GM12865 (cell line): ENCODE data around the gene BRINP3.

Experiments
- DNase-seq: peaks from one replicate; pipeline ENCODE4 v3.0.0; 2010; ENCODE audit warnings: low read depth
- H3K4me3 ChIP-seq: 2 replicates; pipeline ENCODE4 v1.5.1; 2011; ENCODE audit warnings: mild to moderate bottlenecking, low read depth, low read length, control low read depth
- TF ChIP-seq, protein P1 (sequence below): IDR thresholded peaks from 2 replicates; pipeline ENCODE4 v1.5.1; 2011; ENCODE audit warnings: low read length, control low read depth, low read depth, inconsistent platforms; ENCODE audit not compliant: insufficient read depth; ENCODE audit errors: missing control alignments

BRINP3 gene

GRCh38 chr1:190312763-190313162, 164.9 kb downstream of the BRINP3 start:
- no peak overlapping the region for H3K4me3 ChIP-seq
- TF ChIP-seq, protein P1, sequence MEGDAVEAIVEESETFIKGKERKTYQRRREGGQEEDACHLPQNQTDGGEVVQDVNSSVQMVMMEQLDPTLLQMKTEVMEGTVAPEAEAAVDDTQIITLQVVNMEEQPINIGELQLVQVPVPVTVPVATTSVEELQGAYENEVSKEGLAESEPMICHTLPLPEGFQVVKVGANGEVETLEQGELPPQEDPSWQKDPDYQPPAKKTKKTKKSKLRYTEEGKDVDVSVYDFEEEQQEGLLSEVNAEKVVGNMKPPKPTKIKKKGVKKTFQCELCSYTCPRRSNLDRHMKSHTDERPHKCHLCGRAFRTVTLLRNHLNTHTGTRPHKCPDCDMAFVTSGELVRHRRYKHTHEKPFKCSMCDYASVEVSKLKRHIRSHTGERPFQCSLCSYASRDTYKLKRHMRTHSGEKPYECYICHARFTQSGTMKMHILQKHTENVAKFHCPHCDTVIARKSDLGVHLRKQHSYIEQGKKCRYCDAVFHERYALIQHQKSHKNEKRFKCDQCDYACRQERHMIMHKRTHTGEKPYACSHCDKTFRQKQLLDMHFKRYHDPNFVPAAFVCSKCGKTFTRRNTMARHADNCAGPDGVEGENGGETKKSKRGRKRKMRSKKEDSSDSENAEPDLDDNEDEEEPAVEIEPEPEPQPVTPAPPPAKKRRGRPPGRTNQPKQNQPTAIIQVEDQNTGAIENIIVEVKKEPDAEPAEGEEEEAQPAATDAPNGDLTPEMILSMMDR, result no peak
- no peak for DNase-seq

DNA sequence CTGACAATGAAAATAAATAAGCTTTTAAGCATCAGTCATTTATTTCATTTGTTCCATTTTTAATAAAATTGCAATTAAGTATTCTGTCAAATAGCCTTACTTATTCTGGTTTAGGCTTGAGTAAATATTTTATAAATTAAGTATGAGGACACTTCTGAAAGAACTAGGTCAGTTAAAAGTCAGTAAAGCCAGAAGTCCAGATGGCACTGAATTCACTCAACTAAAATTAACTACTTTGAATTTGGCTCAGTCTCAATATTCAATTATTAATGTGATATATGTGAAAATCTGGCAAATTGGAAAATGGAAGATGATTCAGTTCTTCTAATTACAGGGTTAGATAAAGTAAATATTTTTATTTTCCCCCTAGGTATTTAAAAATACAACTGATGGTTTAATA, 174.2 kb downstream of the BRINP3 start:
- TF ChIP-seq, protein P1, result no peak
- H3K4me3 ChIP-seq, result no peak overlapping the region
- DNase-seq, result no peak

DNA sequence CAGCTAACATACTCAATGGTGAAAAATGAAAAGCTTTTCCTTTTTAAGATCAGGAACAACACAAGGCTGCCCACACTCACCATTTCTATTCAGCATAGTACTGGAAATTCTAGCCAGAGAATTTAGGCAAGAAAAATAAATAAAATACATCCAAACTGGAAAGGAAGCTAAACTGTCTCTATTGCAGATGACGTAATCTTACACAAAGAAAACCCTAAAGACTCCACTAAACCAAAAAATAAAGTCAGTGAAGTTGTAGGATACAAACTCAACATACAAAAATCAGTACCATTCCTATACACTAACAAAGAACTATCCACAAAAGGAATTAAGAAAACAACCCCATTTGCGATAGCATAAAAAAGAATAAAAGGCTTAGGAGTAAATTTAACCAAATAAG, 181.2 kb downstream of the BRINP3 start:
- TF ChIP-seq, protein P1, result no peak
- no peak overlapping the region for H3K4me3 ChIP-seq
- DNase-seq, result no peak

DNA sequence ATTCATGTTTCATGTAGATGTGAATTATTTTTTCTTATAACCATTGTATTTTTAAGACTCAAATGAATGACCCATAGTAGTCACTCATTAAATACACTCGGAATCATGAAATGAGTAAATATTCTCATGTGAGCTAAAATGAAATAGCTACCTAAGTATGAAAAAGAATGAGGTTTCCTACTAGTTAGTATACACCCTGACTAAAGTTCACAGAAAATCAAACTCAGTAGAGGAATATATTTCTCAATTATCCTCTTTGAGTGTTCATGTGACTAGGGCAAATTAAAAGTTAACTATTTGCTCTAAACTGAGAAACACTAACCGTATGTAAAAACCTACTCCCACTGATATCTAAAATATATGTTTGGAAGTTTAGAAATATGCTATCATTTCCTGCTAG, 187.8 kb downstream of the BRINP3 start:
- TF ChIP-seq, protein P1, result no peak
- H3K4me3 ChIP-seq, result no peak overlapping the region
- DNase-seq, result no peak

GRCh38 chr1:190286111-190286510, 191.6 kb downstream of the BRINP3 start:
- TF ChIP-seq, protein P1, result no peak
- H3K4me3 ChIP-seq, result no peak overlapping the region
- DNase-seq, result no peak

- H3K4me3 ChIP-seq, result no peak overlapping the region
- no peak for DNase-seq
- TF ChIP-seq, protein P1, result no peak
These were observed 200.6 kb downstream of the BRINP3 start for GRCh38 chr1:190277107-190277506.

- H3K4me3 ChIP-seq, result no peak overlapping the region
- TF ChIP-seq, protein P1, result no peak
- no peak for DNase-seq
These were observed 202.9 kb downstream of the BRINP3 start for GRCh38 chr1:190274721-190275120.
